ENCODE data around the gene PLEKHA1. TPM values are rescaled to one million over a fixed set of nuclear protein-coding genes. Genes with fewer than 3 reads are reported as not detected.

Gene PLEKHA1
- total and polyA plus RNA-seq, 2 of the 13 experiments (the other 11 are each of a cell fraction or from before 2014, with no cell fraction given), result 32.2 to 53.3 TPM

DNA sequence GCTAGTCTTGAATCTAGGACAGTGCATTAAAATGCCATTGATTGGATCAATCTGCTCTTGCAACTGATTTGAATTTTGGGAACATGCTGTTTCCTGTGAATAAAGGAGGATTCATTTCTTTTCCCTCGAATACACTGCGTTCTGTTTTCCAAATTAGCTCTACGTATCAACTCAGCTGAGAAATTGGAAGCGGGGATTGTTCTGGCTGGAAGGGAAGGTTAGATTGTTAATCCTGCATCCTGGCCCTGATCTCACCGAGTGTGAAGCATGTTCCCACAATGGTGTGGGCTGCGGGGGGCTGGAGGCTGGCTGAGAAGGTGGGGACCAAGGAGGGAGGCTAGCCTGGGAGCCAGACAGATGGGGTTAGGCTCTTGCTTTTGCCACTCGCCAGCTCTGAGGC is 104.5 kb downstream of the PLEKHA1 start:
- Histone ChIP-seq H2AFZ (ENCODE audit: low read length) (no peak overlapping the region), H3K4me1 (ENCODE audit: insufficient read depth, low read length) (0 out of 2 replicates have a peak, but pooled peaks cover 8% of the 10 kb centered on the region), H3K79me2 (ENCODE audit: insufficient read depth, low read length) (no peaks in the 10 kb centered on the region), H3K27ac (ENCODE audit: extremely low read length, insufficient read depth, low read length) (no peak overlapping the region), H3K4me3 (replicated peaks in 1 of 3; ENCODE audit: insufficient read depth in 1 of 3, low read depth in 2 of 3, low read length in 3 of 3) (no peak overlapping the region), H3K4me2 (ENCODE audit: low read depth, low read length) (no peak overlapping the region), H3K9me3 (ENCODE audit: low read length) (no peaks in the 10 kb centered on the region), H4K20me1 (ENCODE audit: insufficient read depth, low read length) (no peaks in the 10 kb centered on the region), H3K36me3 (replicated peaks in 1 of 2; ENCODE audit: control insufficient read depth in 1 of 2, insufficient read depth in 2 of 2, low read length in 2 of 2) (no peaks in the 10 kb centered on the region), H3K9ac (ENCODE audit: insufficient read depth, low read depth, low read length) (no peak overlapping the region), H3K27me3 (ENCODE audit: control insufficient read depth in 1 of 2, insufficient read depth in 2 of 2, low read length in 2 of 2) (peaks cover 3 to 40% of the 10 kb centered on the region in 2 experiments; a peak in 4 of 5 replicates)
- TF ChIP-seq HNF4A (CRISPR knock-in tag; IDR thresholded peaks at IDR 0.05) (no peak), ZNF225 (CRISPR knock-in tag; IDR thresholded peaks at IDR 0.05) (no peak), U2AF2 (IDR thresholded peaks at IDR 0.05; ENCODE audit: low read depth, low read length) (no peak)
- TF ChIP-seq, protein P1, sequence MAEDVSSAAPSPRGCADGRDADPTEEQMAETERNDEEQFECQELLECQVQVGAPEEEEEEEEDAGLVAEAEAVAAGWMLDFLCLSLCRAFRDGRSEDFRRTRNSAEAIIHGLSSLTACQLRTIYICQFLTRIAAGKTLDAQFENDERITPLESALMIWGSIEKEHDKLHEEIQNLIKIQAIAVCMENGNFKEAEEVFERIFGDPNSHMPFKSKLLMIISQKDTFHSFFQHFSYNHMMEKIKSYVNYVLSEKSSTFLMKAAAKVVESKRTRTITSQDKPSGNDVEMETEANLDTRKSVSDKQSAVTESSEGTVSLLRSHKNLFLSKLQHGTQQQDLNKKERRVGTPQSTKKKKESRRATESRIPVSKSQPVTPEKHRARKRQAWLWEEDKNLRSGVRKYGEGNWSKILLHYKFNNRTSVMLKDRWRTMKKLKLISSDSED (CRISPR knock-in tag; IDR thresholded peaks at IDR 0.05), result no peak
- ChIA-PET POLR2A (no interaction called here), CTCF (ENCODE audit: low intra/inter-chr PET ratio, low total read pairs) (no interaction called here)
- intact Hi-C loops (cut with micrococcal nuclease; ENCODE audit: unreplicated experiment) (no loop called here), in situ Hi-C loops (cut with HindIII; ENCODE audit: extremely low pct_ligation_motif_present, low pct_unique_long_range_greater_than_20kb) (no loop called here)
- no peak for DNase-seq (ENCODE audit: low spot score)
- no peak for ATAC-seq
- WGBS (ENCODE audit: low lambda C conversion rate), result 25% methylated on average over 7 of the region's 7 CpGs
- FAIRE-seq, result no peak
- no TSS peak for BruUV-seq (replicated peaks)

DNA sequence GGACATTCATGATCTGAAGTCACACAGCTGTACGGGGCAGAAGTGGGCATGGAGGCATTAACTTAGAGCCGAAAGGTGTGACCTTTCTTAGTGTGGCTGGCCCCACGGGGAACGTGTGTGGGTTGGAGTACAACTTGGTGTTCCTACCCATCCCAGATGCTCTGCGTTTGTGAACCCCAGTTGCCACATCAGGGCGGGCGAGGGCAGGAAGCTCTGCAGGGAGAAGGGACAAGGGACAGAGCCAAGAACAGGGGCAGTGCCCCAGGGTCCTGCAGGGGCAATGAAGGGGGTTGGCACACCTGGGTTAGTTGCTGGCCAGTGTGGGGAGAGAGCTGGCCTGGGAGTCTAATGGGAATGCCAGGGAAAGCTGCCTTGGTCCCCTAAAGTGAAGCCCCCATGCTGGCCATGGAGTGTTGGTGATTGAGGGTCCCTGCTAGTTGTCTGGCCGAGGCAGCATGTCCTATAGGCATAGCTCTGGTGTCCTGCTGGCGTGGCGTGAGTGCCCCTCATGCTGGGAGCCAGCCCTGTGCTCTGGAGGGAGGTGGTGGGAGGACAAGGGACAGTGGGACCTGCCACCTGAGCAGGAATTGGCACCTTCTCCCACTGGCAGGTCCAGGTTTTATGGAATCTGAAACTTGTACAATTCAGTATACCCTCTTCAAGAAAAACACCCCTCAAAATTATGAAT is 105.8 kb downstream of the PLEKHA1 start:
- intact Hi-C loops (cut with micrococcal nuclease; ENCODE audit: unreplicated experiment) (no loop called here), in situ Hi-C loops (cut with HindIII; ENCODE audit: extremely low pct_ligation_motif_present, low pct_unique_long_range_greater_than_20kb) (no loop called here)
- Histone ChIP-seq H3K4me3 (replicated peaks in 1 of 3; ENCODE audit: insufficient read depth in 1 of 3, low read depth in 2 of 3, low read length in 3 of 3) (no peak overlapping the region), H3K36me3 (replicated peaks in 1 of 2; ENCODE audit: control insufficient read depth in 1 of 2, insufficient read depth in 2 of 2, low read length in 2 of 2) (no peaks in the 10 kb centered on the region), H3K9me3 (ENCODE audit: low read length) (no peaks in the 10 kb centered on the region), H3K4me1 (ENCODE audit: insufficient read depth, low read length) (0 out of 2 replicates have a peak, but pooled peaks cover 8% of the 10 kb centered on the region), H3K4me2 (ENCODE audit: low read depth, low read length) (no peak overlapping the region), H3K27me3 (ENCODE audit: control insufficient read depth in 1 of 2, insufficient read depth in 2 of 2, low read length in 2 of 2) (peaks cover 3 to 33% of the 10 kb centered on the region in 2 experiments; a peak in 4 of 5 replicates), H3K27ac (ENCODE audit: extremely low read length, insufficient read depth, low read length) (no peak overlapping the region), H4K20me1 (ENCODE audit: insufficient read depth, low read length) (no peaks in the 10 kb centered on the region), H2AFZ (ENCODE audit: low read length) (no peak overlapping the region), H3K9ac (ENCODE audit: insufficient read depth, low read depth, low read length) (no peak overlapping the region), H3K79me2 (ENCODE audit: insufficient read depth, low read length) (no peaks in the 10 kb centered on the region)
- DNase-seq (ENCODE audit: low spot score), result no peak
- BruUV-seq (replicated peaks), result no TSS peak
- TF ChIP-seq RARG (CRISPR knock-in tag; IDR thresholded peaks at IDR 0.05; ENCODE audit: low read depth), result no peak
- TF ChIP-seq, protein P2, sequence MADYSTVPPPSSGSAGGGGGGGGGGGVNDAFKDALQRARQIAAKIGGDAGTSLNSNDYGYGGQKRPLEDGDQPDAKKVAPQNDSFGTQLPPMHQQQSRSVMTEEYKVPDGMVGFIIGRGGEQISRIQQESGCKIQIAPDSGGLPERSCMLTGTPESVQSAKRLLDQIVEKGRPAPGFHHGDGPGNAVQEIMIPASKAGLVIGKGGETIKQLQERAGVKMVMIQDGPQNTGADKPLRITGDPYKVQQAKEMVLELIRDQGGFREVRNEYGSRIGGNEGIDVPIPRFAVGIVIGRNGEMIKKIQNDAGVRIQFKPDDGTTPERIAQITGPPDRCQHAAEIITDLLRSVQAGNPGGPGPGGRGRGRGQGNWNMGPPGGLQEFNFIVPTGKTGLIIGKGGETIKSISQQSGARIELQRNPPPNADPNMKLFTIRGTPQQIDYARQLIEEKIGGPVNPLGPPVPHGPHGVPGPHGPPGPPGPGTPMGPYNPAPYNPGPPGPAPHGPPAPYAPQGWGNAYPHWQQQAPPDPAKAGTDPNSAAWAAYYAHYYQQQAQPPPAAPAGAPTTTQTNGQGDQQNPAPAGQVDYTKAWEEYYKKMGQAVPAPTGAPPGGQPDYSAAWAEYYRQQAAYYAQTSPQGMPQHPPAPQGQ (CRISPR knock-in tag; IDR thresholded peaks at IDR 0.05; ENCODE audit: borderline replicate concordance), result no peak
- no peak for TF ChIP-seq SIN3B (IDR thresholded peaks at IDR 0.05; ENCODE audit: low read length)
- TF ChIP-seq RFX5 (IDR thresholded peaks at IDR 0.05; ENCODE audit: low read depth, low read length), result no peak
- TF ChIP-seq SMARCE1 (IDR thresholded peaks at IDR 0.05; ENCODE audit: borderline replicate concordance), result no peak
- no peak for TF ChIP-seq ZNF792 (CRISPR knock-in tag; IDR thresholded peaks at IDR 0.05)
- TF ChIP-seq ZNF749 (CRISPR knock-in tag; IDR thresholded peaks at IDR 0.05; ENCODE audit: borderline replicate concordance), result no peak
- TF ChIP-seq, protein P3, sequence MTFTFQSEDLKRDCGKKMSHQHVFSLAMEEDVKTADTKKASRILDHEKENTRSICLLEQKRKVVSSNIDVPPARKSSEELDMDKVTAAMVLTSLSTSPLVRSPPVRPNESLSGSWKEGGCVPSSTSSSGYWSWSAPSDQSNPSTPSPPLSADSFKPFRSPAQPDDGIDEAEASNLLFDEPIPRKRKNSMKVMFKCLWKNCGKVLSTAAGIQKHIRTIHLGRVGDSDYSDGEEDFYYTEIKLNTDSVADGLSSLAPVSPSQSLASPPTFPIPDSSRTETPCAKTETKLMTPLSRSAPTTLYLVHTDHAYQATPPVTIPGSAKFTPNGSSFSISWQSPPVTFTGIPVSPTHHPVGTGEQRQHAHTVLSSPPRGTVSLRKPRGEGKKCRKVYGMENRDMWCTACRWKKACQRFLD (CRISPR knock-in tag; IDR thresholded peaks at IDR 0.05; ENCODE audit: borderline replicate concordance), result no peak
- TF ChIP-seq ZNF224 (CRISPR knock-in tag; IDR thresholded peaks at IDR 0.05), result no peak
- TF ChIP-seq, protein P4, sequence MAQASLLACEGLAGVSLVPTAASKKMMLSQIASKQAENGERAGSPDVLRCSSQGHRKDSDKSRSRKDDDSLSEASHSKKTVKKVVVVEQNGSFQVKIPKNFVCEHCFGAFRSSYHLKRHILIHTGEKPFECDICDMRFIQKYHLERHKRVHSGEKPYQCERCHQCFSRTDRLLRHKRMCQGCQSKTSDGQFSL (CRISPR knock-in tag; IDR thresholded peaks at IDR 0.05), result no peak
- CTCF ChIA-PET (ENCODE audit: low intra/inter-chr PET ratio, low total read pairs), result no interaction called here
- ATAC-seq, result no peak
- POLR2A ChIA-PET, result no interaction called here
- no peak for FAIRE-seq
- WGBS (ENCODE audit: low lambda C conversion rate), result 15% methylated on average over 10 of the region's 10 CpGs
